Lung (tissue), 12 donors: Measurements from ENCODE around the gene TMCO4. TPM values are rescaled to one million over a fixed set of nuclear protein-coding genes. Genes with fewer than 3 reads are reported as not detected.

Experiments used
- ATAC-seq: fragments of 200-7000 bp; cut with Tn5 transposase; one replicate; pipeline ENCODE4 v1.9.1; 2020; ENCODE audit warnings: moderate number of reproducible peaks; ENCODE audit not compliant: insufficient read depth, low FRiP score
- DNase-seq, 3 donors: peaks; one replicate each; pipeline ENCODE4 v3.0.0-alpha.2; 2013 to 2017
- H3K27ac ChIP-seq, 2 donors: one replicate each; pipeline ENCODE4 v1.5.1; 2013; ENCODE audit warnings: mild to moderate bottlenecking in 2 of 2, moderate library complexity in 2 of 2, control low read depth in 1 of 2, inconsistent platforms in 1 of 2, low read depth in 1 of 2, low read length in 1 of 2
- H3K27me3 ChIP-seq, 3 donors: one replicate each; pipeline ENCODE4 v1.5.1; 2013; ENCODE audit warnings: low read length in 2 of 3; ENCODE audit not compliant: control insufficient read depth in 3 of 3, insufficient read depth in 3 of 3
- H3K36me3 ChIP-seq, 4 donors: one replicate each; pipeline ENCODE4 v1.5.1; 2013; ENCODE audit warnings: low read length in 4 of 4, mild to moderate bottlenecking in 1 of 4, moderate library complexity in 1 of 4; ENCODE audit not compliant: control insufficient read depth in 4 of 4, insufficient read depth in 4 of 4
- H3K4me1 ChIP-seq, 5 donors: one replicate each; pipeline ENCODE4 v1.5.1; 2013; ENCODE audit warnings: low read length in 5 of 5, mild to moderate bottlenecking in 2 of 5, moderate library complexity in 1 of 5; ENCODE audit not compliant: control insufficient read depth in 5 of 5, insufficient read depth in 5 of 5
- H3K4me3 ChIP-seq: one replicate; pipeline ENCODE4 v1.5.1; 2013; ENCODE audit warnings: mild to moderate bottlenecking, control low read depth, moderate library complexity
- H3K9ac ChIP-seq, 2 donors: one replicate each; pipeline ENCODE4 v1.5.1; 2013; ENCODE audit warnings: low read length in 2 of 2, control low read depth in 1 of 2; ENCODE audit not compliant: insufficient read depth in 1 of 2
- H3K9me3 ChIP-seq, 4 donors: one replicate each; pipeline ENCODE4 v1.5.1; 2013; ENCODE audit warnings: low read length in 3 of 4, mild to moderate bottlenecking in 1 of 4, moderate library complexity in 1 of 4; ENCODE audit not compliant: control insufficient read depth in 4 of 4, insufficient read depth in 3 of 4
- CTCF ChIP-seq: IDR thresholded peaks from 2 replicates; pipeline ENCODE4 v1.5.1; 2012; ENCODE audit warnings: mild to moderate bottlenecking; ENCODE audit errors: control extremely low read depth, extremely low read depth
- WGBS, 2 donors: extraction: QIAGEN DNeasy Blood & Tissue Kit; methylation state at CpG; one replicate each; pipeline ENCODE4 v1.1.7; 2013; 5-methylcytosine and 5-hydroxymethylcytosine counted together
- polyA plus RNA-seq, 2 donors: library from polyadenylated mRNA; stranded (reverse); fragments of 200-250 nt; gene quantifications; one replicate each; pipeline ENCODE4 v1.2.1, GENCODE V29; 2013
- total RNA-seq, 2 donors: library from RNA; depleted of rRNA in 1 of 2; stranded (reverse); fragments of >200 nt in 1 of 2; gene quantifications; one replicate each; pipeline ENCODE4 v1.2.1, GENCODE V29; 2014 to 2021
- donor health status: control.
- donor health status: control.
- donor health status: Bipolar disorder and iron deficiency.
- donor health status: healthy.
- donor health status: DM: yes; HTN: yes; CAD: no.

TMCO4 gene
- total and polyA plus RNA-seq, 4 donors = 14.3 to 27.8 (median 19.5) TPM

GRCh38 chr1:19743793-19744192 lies 55.9 kb downstream of the TMCO4 start:
- no peaks in the 10 kb centered on the region for H3K4me1 ChIP-seq
- ATAC-seq = no peak
- H3K4me3 ChIP-seq = no peak overlapping the region
- H3K9ac ChIP-seq = no peak overlapping the region
- H3K27ac ChIP-seq = no peak overlapping the region
- peaks cover 0 to 2% (median 0%) of the 10 kb centered on the region in 4 donors for H3K9me3 ChIP-seq
- H3K27me3 ChIP-seq = no peaks in the 10 kb centered on the region
- no peak for TF ChIP-seq CTCF
- WGBS, 2 donors = 93 to 94% methylated on average over 9 of the region's 9 CpGs
- no peak for DNase-seq
- H3K36me3 ChIP-seq = peaks cover 0 to 31% (median 7%) of the 10 kb centered on the region in 4 donors

GRCh38 chr1:19743180-19743579 lies 56.5 kb downstream of the TMCO4 start:
- Histone ChIP-seq H3K27me3 (no peaks in the 10 kb centered on the region), H3K9ac (no peak overlapping the region), H3K27ac (no peak overlapping the region), H3K36me3 (peaks cover 0 to 31% (median 7%) of the 10 kb centered on the region in 4 donors), H3K9me3 (peaks cover 0 to 2% (median 0%) of the 10 kb centered on the region in 4 donors), H3K4me3 (no peak overlapping the region), H3K4me1 (no peaks in the 10 kb centered on the region)
- no peak for TF ChIP-seq CTCF
- DNase-seq (no peak), ATAC-seq (no peak)
- 93 to 94% methylated on average over 3 of the region's 3 CpGs for WGBS, 2 donors

GRCh38 chr1:19739628-19740027 lies 60.1 kb downstream of the TMCO4 start:
- H3K4me1 ChIP-seq = no peaks in the 10 kb centered on the region
- ATAC-seq (no peak), DNase-seq (no peak)
- peaks cover 0 to 2% (median 0%) of the 10 kb centered on the region in 4 donors for H3K9me3 ChIP-seq
- TF ChIP-seq CTCF = no peak
- H3K27me3 ChIP-seq = no peaks in the 10 kb centered on the region
- H3K27ac ChIP-seq = no peak overlapping the region
- H3K9ac ChIP-seq = no peak overlapping the region
- H3K4me3 ChIP-seq = no peak overlapping the region
- 89 to 91% methylated on average over 5 of the region's 5 CpGs for WGBS, 2 donors
- H3K36me3 ChIP-seq = peaks cover 0 to 14% (median 2%) of the 10 kb centered on the region in 4 donors

GRCh38 chr1:19738669-19739068 lies 61.0 kb downstream of the TMCO4 start:
- WGBS, 2 donors = 93 to 100% methylated on average over 2 of the region's 2 CpGs
- H3K36me3 ChIP-seq = peaks cover 0 to 6% (median 1%) of the 10 kb centered on the region in 4 donors
- H3K9me3 ChIP-seq = peaks cover 0 to 2% (median 0%) of the 10 kb centered on the region in 4 donors
- DNase-seq (no peak), ATAC-seq (no peak)
- no peaks in the 10 kb centered on the region for H3K4me1 ChIP-seq
- no peaks in the 10 kb centered on the region for H3K27me3 ChIP-seq
- TF ChIP-seq CTCF = no peak
- no peak overlapping the region for H3K27ac ChIP-seq
- H3K4me3 ChIP-seq = no peak overlapping the region
- no peak overlapping the region for H3K9ac ChIP-seq
